Neuronal stem cell (in vitro differentiated cells): ENCODE results near the gene NDUFB11.

Experiments used
- DNase-seq: peaks from one replicate; pipeline ENCODE4 v3.0.0-alpha.2; 2013; ENCODE audit warnings: low spot score
- H2AFZ ChIP-seq: one replicate; pipeline ENCODE4 v1.6.1; 2013; ENCODE audit warnings: mild to moderate bottlenecking, low read length, inconsistent platforms
- H2AK5ac ChIP-seq: 2 replicates; pipeline ENCODE4 v1.6.1; 2013; ENCODE audit warnings: low read depth, mild to moderate bottlenecking, inconsistent platforms, low read length, moderate library complexity, mixed read lengths
- H2BK120ac ChIP-seq: 2 replicates; pipeline ENCODE4 v1.6.1; 2013; ENCODE audit warnings: low read depth, mild to moderate bottlenecking, inconsistent platforms, low read length, moderate library complexity, mixed read lengths
- H2BK12ac ChIP-seq: one replicate; pipeline ENCODE4 v1.6.1; 2013; ENCODE audit warnings: low read length, inconsistent platforms
- H2BK15ac ChIP-seq: 2 replicates; pipeline ENCODE4 v1.6.1; 2013; ENCODE audit warnings: mild to moderate bottlenecking, low read length, inconsistent platforms, mixed read lengths
- H2BK5ac ChIP-seq: one replicate; pipeline ENCODE4 v1.6.1; 2013; ENCODE audit warnings: inconsistent platforms, mild to moderate bottlenecking, low read length, moderate library complexity
- H3K14ac ChIP-seq: one replicate; pipeline ENCODE4 v1.6.1; 2013; ENCODE audit warnings: low read length, inconsistent platforms
- H3K18ac ChIP-seq: 2 replicates; pipeline ENCODE4 v1.6.1; 2013; ENCODE audit warnings: low read length, inconsistent platforms
- H3K23ac ChIP-seq: 2 replicates; pipeline ENCODE4 v1.6.1; 2013; ENCODE audit warnings: low read depth, mild to moderate bottlenecking, mixed read lengths, low read length, inconsistent platforms; ENCODE audit not compliant: poor library complexity
- H3K27ac ChIP-seq: replicated peaks from 3 replicates; pipeline ENCODE4 v1.5.1; 2013; ENCODE audit warnings: low read length, inconsistent platforms
- H3K27me3 ChIP-seq, 3 experiments: 2 replicates each; pipeline ENCODE4 v1.6.1; 2013; ENCODE audit warnings: low read length in 3 of 3, mild to moderate bottlenecking in 2 of 3, inconsistent platforms in 1 of 3, low read depth in 1 of 3, mixed read lengths in 1 of 3, moderate library complexity in 1 of 3; ENCODE audit not compliant: control insufficient read depth in 3 of 3, insufficient read depth in 3 of 3
- H3K36me3 ChIP-seq, 2 donors: replicated peaks in 1 of 2; 2 replicates each; pipeline ENCODE4 v1.6.1; 2013; ENCODE audit warnings: low read length in 2 of 2; ENCODE audit not compliant: control insufficient read depth in 2 of 2, insufficient read depth in 2 of 2
- H3K4ac ChIP-seq: 2 replicates; pipeline ENCODE4 v1.6.1; 2013; ENCODE audit warnings: inconsistent platforms, mild to moderate bottlenecking, low read length, moderate library complexity
- H3K4me1 ChIP-seq, 2 donors: 1 replicate in 1 of 2; 2 replicates in 1 of 2; pipeline ENCODE4 v1.6.1; 2013; ENCODE audit warnings: low read length in 2 of 2, low read depth in 1 of 2; ENCODE audit not compliant: control insufficient read depth in 2 of 2, insufficient read depth in 1 of 2
- H3K4me2 ChIP-seq: one replicate; pipeline ENCODE4 v1.6.1; 2013; ENCODE audit warnings: mild to moderate bottlenecking, low read length, inconsistent platforms; ENCODE audit not compliant: insufficient read depth, poor library complexity, severe bottlenecking
- H3K4me3 ChIP-seq, 2 donors: 2 replicates each; pipeline ENCODE4 v1.5.1; 2013; ENCODE audit warnings: low read length in 2 of 2, mild to moderate bottlenecking in 2 of 2, inconsistent platforms in 1 of 2, moderate library complexity in 1 of 2
- H3K79me1 ChIP-seq: one replicate; pipeline ENCODE4 v1.6.1; 2013; ENCODE audit warnings: low read depth, mild to moderate bottlenecking, inconsistent platforms, low read length, moderate library complexity
- H3K9ac ChIP-seq: one replicate; pipeline ENCODE4 v1.6.1; 2013; ENCODE audit warnings: mild to moderate bottlenecking, low read depth, low read length, inconsistent platforms; ENCODE audit not compliant: poor library complexity
- H3K9me3 ChIP-seq, 2 donors: replicated peaks in 1 of 2; 2 replicates each; pipeline versions ENCODE3 to v1.6.1; 2013; ENCODE audit warnings: low read length in 2 of 2, mild to moderate bottlenecking in 2 of 2, inconsistent platforms in 1 of 2, low read depth in 1 of 2, mixed read lengths in 1 of 2, moderate library complexity in 1 of 2; ENCODE audit not compliant: control insufficient read depth in 2 of 2, insufficient read depth in 1 of 2
- H4K8ac ChIP-seq: one replicate; pipeline ENCODE4 v1.6.1; 2013; ENCODE audit warnings: low read depth, mild to moderate bottlenecking, inconsistent platforms, low read length, moderate library complexity
- H4K91ac ChIP-seq: one replicate; pipeline ENCODE4 v1.6.1; 2013; ENCODE audit warnings: low read length, low read depth, mild to moderate bottlenecking, inconsistent platforms; ENCODE audit not compliant: poor library complexity
- WGBS, 2 donors: extraction: QIAGEN DNeasy Blood & Tissue Kit; methylation state at CpG; one replicate each; pipeline ENCODE4 v1.1.7; 2013; ENCODE audit warnings: missing lambda C conversion rate in 2 of 2, mixed read lengths in 1 of 2; ENCODE audit not compliant: insufficient read length in 2 of 2, insufficient replicate concordance in 1 of 2; ENCODE audit errors: extremely low coverage in 2 of 2; 5-methylcytosine and 5-hydroxymethylcytosine counted together

Gene NDUFB11

GRCh38 chrX:47098338-47099094 is 46.0 kb downstream of the NDUFB11 start:
- no peak for DNase-seq
- H2BK12ac ChIP-seq = no peak overlapping the region

GRCh38 chrX:47097018-47097417 is 47.5 kb downstream of the NDUFB11 start:
- no peak overlapping the region for H3K4me2 ChIP-seq
- no peaks in the 10 kb centered on the region for H3K79me1 ChIP-seq
- H4K91ac ChIP-seq = no peak overlapping the region
- no peak overlapping the region for H2BK120ac ChIP-seq
- H2AK5ac ChIP-seq = no peak overlapping the region
- no peak overlapping the region for H3K4ac ChIP-seq
- no peak overlapping the region for H2AFZ ChIP-seq
- H2BK12ac ChIP-seq = no peak overlapping the region
- no peak overlapping the region for H4K8ac ChIP-seq
- H2BK15ac ChIP-seq = no peak overlapping the region
- no peak overlapping the region for H3K27ac ChIP-seq
- no peak overlapping the region for H3K9ac ChIP-seq
- H2BK5ac ChIP-seq = no peak overlapping the region
- DNase-seq = no peak
- WGBS, 2 donors = no CpG with 5 or more reads among the region's 4 CpGs
- no peak overlapping the region for H3K23ac ChIP-seq
- no peak overlapping the region for H3K4me3 ChIP-seq
- peaks cover 0 to 19% (median 0%) of the 10 kb centered on the region in 3 experiments for H3K27me3 ChIP-seq
- H3K18ac ChIP-seq = no peak overlapping the region
- H3K14ac ChIP-seq = no peak overlapping the region
- H3K36me3 ChIP-seq = no peaks in the 10 kb centered on the region
- no peaks in the 10 kb centered on the region for H3K9me3 ChIP-seq
- H3K4me1 ChIP-seq = no peaks in the 10 kb centered on the region

More at GRCh38 chrX:47098338-47099094, 46.0 kb downstream of the NDUFB11 start:
- Histone ChIP-seq H3K23ac (no peak overlapping the region), H2AFZ (no peak overlapping the region), H2BK120ac (no peak overlapping the region), H3K79me1 (no peaks in the 10 kb centered on the region), H3K4ac (no peak overlapping the region), H3K36me3 (no peaks in the 10 kb centered on the region), H4K91ac (no peak overlapping the region), H3K4me2 (no peak overlapping the region), H2AK5ac (no peak overlapping the region), H2BK5ac (no peak overlapping the region), H3K4me1 (no peaks in the 10 kb centered on the region), H3K9ac (no peak overlapping the region), H3K9me3 (no peaks in the 10 kb centered on the region), H3K14ac (no peak overlapping the region), H2BK15ac (no peak overlapping the region), H3K27ac (no peak overlapping the region), H3K27me3 (peaks cover 0 to 14% (median 0%) of the 10 kb centered on the region in 3 experiments), H3K4me3 (no peak overlapping the region), H3K18ac (no peak overlapping the region), H4K8ac (no peak overlapping the region)
- no CpG with 5 or more reads among the region's 2 CpGs for WGBS, 2 donors

DNA sequence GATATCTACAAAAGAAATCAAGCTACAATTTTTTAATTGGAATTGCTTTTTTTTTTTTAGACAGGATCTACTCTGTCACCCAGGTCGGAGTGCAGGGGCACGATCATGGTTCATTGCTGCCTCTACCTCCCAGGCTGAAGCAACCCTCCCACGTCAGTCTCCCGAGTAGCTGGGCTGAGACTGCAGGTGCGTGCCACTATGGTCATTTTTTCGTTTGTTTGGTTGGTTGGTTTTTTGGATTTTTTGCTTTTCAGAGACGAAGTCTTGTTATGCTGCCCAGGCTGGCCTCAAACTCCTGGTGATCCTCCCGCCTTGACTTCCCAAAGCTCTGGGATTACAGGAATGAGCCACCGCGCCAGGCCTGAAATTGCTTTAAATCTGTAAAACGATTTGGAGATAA is 50.6 kb downstream of the NDUFB11 start:
- Histone ChIP-seq H3K4ac (no peak overlapping the region), H3K4me2 (no peak overlapping the region), H2AFZ (no peak overlapping the region), H3K18ac (no peak overlapping the region), H2BK5ac (no peak overlapping the region), H3K14ac (no peak overlapping the region), H2BK15ac (no peak overlapping the region), H3K27me3 (peaks cover 0 to 17% (median 0%) of the 10 kb centered on the region in 3 experiments), H3K36me3 (no peaks in the 10 kb centered on the region), H2BK120ac (no peak overlapping the region), H3K4me1 (no peaks in the 10 kb centered on the region), H3K27ac (no peak overlapping the region), H3K9ac (no peak overlapping the region), H2AK5ac (no peak overlapping the region), H3K9me3 (no peaks in the 10 kb centered on the region), H4K91ac (no peak overlapping the region), H3K23ac (no peak overlapping the region), H4K8ac (no peak overlapping the region), H3K79me1 (no peaks in the 10 kb centered on the region), H2BK12ac (no peak overlapping the region), H3K4me3 (no peak overlapping the region)
- no peak for DNase-seq
- no CpG with 5 or more reads among the region's 11 CpGs for WGBS, 2 donors

DNA sequence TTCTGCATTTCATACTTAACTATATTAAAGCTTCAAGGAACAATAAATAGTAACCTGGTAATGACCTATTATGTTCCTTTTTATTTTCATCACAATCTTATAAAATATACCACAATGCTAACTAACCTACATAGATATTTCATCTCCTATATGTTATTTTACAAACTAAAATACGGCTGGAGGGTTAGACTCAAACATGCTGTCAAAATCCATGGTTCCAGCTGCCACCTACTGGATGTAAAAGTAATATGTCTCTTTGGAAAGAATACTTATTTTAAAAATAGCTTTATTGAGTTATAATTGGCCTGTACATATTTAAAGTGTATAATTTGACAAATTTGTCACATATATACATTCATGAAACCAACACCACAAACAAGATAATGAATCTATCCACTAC is 51.3 kb downstream of the NDUFB11 start:
- no peak overlapping the region for H4K8ac ChIP-seq
- no peak overlapping the region for H2BK5ac ChIP-seq
- no peak overlapping the region for H3K23ac ChIP-seq
- no peak overlapping the region for H3K14ac ChIP-seq
- H4K91ac ChIP-seq = no peak overlapping the region
- WGBS, 2 donors = no CpG with 5 or more reads among the region's 1 CpG
- H3K79me1 ChIP-seq = no peaks in the 10 kb centered on the region
- H3K27me3 ChIP-seq = peaks cover 0 to 17% (median 0%) of the 10 kb centered on the region in 3 experiments
- H2BK120ac ChIP-seq = no peak overlapping the region
- no peaks in the 10 kb centered on the region for H3K36me3 ChIP-seq
- H3K4ac ChIP-seq = no peak overlapping the region
- no peak overlapping the region for H3K27ac ChIP-seq
- H2BK12ac ChIP-seq = no peak overlapping the region
- no peak for DNase-seq
- no peak overlapping the region for H2BK15ac ChIP-seq
- H3K9ac ChIP-seq = no peak overlapping the region
- H3K4me3 ChIP-seq = no peak overlapping the region
- no peaks in the 10 kb centered on the region for H3K9me3 ChIP-seq
- no peak overlapping the region for H3K4me2 ChIP-seq
- H2AK5ac ChIP-seq = no peak overlapping the region
- no peak overlapping the region for H3K18ac ChIP-seq
- no peak overlapping the region for H2AFZ ChIP-seq
- no peaks in the 10 kb centered on the region for H3K4me1 ChIP-seq
